GM12892 (cell line): ENCODE data around the gene TMEM186.
"Not testable (repeated sequence)": the region's sequence is repeated elsewhere in the genome, so short reads cannot be mapped to it uniquely, and the experiment has no call there.

Source experiments
- DNase-seq: peaks from one replicate; pipeline ENCODE4 v3.0.0; 2011; ENCODE audit not compliant: insufficient read length
- FAIRE-seq: peaks from 2 replicates; lab custom pipeline; 2011; peaks lifted over from hg19 to GRCh38; lab: Jason Lieb, UNC
- POLR2A ChIP-seq: IDR thresholded peaks from 2 replicates; pipeline ENCODE4 v1.6.1; 2011; ENCODE audit warnings: low read depth, low read length, control low read depth
- POLR2AphosphoS5 ChIP-seq: IDR thresholded peaks from 2 replicates; pipeline ENCODE4 v1.6.1; 2011; ENCODE audit warnings: low read depth, low read length, control low read depth
- TAF1 ChIP-seq: IDR thresholded peaks from 2 replicates; pipeline ENCODE4 v1.6.1; 2011; ENCODE audit warnings: low read depth, mild to moderate bottlenecking, control low read depth, low read length, borderline replicate concordance

The TMEM186 gene

DNA sequence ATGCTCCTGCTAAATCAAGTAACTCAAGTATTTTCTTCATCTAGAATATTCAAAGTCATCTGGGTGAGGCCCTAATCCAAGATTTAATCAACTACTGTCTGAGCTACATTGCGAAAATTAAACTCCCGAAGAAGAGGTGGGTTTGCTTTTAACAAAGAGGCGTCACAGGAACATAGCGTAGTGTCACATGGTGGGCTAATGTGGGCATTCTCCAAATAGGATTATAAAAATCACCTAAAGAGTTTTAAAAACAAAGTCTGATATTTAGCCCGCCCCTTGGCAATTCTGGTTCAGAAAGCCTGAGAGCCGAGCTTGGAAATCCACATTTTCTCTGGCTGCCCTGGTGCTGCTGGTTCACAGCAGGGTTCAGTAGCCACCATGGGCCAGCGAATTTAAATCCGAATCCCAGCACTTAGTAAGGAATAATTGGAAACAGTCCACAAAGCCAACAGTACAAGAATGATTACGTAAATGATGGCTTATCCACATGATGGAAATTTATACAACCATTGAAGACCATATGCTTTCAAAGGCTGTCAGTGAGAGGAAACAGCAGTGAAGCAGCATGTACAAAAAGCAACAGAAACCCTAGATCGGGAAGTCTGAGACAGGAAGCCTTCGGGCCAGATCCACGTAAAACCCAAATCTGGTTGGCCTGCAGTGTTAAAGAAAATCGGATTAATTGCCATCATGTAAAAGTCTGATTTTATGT is 9.0 kb upstream of the TMEM186 start:
- no peak for TF ChIP-seq TAF1
- no peak for TF ChIP-seq POLR2A
- no peak for TF ChIP-seq POLR2AphosphoS5
- FAIRE-seq (no peak), DNase-seq (no peak)

DNA sequence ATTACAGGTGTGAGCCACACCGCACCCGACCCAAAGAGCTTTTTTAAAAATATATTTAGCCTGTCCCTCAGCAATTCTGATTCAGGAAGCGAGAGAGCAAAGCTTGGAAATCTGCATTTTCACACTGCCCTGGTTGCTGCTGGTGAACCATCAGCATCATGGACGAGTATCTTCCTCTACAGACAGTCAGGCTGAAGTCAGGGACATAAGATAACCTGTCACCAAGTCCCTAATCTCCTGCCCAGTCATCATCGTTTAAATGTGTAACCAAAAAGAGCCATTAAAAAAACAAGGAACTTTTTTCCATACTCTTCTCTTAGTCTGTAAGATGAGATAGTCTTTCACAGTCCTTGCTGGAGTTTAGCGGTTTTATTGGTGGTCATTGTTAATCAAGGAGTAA is 6.9 kb upstream of the TMEM186 start:
- FAIRE-seq, result no peak

DNA sequence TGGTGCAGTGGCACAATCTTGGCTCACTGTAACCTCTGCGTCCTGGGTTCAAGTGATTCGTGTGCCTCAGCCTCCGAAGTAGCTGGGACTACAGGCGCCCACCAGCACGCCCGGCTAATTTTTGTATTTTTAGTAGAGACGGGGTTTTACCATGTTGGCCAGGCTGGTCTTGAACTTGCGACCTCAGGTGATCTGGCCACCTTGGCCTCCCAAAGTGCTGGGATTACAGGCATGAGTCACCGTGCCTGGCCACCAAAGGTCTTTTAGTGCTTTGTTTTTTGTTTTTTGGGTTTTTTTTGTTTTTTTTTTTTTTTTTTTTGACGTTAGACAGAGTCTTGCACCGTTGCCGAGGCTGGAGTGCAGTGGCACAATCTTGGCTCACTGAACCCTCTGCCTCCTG is 6.3 kb upstream of the TMEM186 start:
- not testable (repeated sequence) for DNase-seq

More for the DNA sequence above, 6.9 kb upstream of the TMEM186 start:
- no peak for TF ChIP-seq POLR2AphosphoS5
- TF ChIP-seq TAF1, result no peak
- TF ChIP-seq POLR2A, result no peak
- no peak for DNase-seq

DNA sequence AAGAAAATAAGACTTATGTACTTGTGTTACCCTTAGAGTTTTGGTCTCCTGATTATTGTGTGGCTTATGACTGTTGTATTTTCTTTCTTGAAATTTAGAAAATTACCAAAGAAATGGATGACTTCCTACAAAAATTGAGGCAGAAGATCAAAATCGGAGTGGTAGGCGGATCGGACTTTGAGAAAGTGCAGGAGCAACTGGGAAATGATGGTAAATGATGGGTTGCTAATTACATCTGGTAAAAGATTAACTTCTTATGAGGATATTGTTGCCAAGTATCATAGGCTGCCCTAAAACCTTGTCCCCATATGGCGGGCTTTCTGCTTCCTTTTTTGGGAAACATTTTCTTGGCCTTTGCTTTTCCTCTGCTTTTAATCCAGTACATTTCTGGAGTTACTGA is 4.3 kb upstream of the TMEM186 start:
- TF ChIP-seq TAF1 (no peak), POLR2A (no peak), POLR2AphosphoS5 (no peak)
- FAIRE-seq (no peak), DNase-seq (no peak)

More for the DNA sequence above, 6.3 kb upstream of the TMEM186 start:
- not testable (repeated sequence) for FAIRE-seq

DNA sequence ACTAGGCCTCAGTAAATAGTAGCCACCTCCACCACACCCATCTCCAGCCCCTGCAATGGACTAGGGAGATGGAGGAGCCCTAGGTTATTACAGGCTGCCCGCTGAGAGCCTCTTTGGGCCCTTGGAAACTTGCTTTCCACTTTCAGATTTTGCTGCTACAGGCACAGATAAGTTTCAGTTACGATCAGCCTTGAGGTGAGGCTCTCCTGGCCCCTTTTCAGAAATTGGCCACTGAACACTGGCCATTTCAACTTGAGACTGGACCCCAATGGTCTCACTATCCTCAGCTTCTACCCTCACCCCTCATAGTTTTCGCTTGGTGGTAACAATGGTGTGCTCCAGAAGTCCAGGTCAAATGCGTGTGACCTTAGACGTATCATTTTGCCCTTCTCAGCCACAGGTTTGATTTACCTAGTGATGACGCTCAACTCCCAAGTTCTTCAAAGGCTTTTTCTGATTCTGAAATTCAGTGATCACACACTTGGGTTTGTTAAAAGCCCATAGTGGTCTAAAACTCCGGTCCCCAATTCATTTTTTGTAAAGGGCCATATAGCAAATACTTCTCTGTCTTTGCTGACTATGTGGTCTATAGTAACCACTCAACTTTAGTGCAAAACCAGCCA is 1.2 kb upstream of the TMEM186 start:
- TF ChIP-seq POLR2A (no peak), TAF1 (no peak), POLR2AphosphoS5 (no peak)
- DNase-seq, result no peak

DNA sequence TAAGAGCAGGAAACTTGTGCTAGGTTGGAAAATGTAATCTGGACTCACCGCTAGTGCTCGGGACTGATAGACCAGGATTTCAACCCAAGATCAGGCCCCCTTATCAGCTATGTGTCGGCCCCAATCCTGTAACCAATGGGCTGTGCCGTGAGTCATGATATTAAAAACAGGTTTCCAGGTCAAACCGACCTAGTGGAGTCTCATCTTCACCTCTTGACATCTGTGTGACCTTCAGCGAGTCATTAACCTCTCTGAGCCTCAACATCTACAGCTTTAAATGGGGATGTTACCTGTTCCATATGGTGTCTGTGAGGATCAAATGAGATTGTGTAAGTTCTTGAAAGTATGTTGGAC is 712 bp upstream of the TMEM186 start:
- FAIRE-seq, result no peak
- no peak for DNase-seq
- TF ChIP-seq POLR2AphosphoS5 (no peak), TAF1 (no peak), POLR2A (no peak)

More for the DNA sequence above, 1.2 kb upstream of the TMEM186 start:
- FAIRE-seq, result no peak

DNA sequence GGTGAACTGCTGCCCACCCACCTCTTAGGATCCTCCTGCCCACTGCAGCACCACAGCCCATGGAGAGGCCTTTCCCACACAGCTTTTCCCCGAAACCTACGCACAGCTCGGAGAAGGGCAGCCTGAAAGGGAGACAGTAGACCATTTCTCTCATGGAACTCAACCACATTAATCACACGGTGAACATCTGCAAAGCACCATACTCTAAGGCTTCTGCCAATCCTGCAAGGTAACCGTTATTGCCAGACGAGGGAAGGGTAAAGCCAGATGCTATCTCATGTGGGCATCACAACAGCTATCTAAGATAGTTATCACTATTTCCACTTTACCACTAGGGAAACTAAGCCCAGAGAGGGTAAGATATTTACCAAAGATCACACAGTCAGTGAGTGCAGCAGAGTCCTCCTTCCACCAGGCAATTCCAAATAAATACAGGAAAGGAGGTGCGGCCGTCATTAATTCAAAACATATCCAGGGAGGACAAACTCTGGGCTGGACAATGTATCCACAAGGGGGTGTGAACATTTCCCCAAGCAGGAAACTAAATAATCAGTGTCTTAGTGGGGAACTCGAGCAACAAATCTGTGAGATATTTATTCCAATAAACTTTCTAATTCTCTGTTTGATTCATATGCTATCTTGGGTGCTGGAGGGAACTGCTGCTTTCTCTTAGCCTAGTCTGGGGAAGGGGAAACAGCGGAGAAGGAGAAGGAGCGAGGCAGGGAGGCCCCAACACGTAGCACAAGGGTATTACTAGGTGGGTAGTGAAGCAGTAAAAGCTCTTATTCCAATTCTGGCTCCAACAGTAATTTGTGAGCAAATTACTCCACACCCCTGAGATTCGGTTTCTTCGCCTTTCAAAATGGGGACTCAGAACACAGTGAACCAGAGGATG is 723 bp downstream of the TMEM186 start:
- FAIRE-seq (no peak), DNase-seq (no peak)
- TF ChIP-seq POLR2A (no peak), POLR2AphosphoS5 (no peak), TAF1 (no peak)

DNA sequence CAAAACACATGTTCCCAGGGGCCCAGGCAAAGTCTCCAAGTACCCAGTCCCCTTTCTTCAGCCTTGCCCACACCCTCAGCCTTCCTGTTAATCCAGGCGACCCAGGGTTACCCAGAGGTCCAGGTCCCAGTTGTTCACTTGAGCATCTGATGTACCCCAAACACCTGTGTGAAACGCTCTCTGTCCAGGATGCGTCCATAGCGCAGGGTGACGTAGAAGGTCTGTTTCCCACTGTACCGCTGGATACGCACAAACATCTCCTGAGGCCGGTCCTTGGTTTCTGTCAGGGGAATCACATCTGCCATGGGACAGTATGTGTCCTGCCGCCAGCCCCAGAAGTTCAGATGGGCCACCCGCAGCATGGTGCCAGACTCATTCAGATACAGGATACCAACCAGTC is 1.6 kb downstream of the TMEM186 start:
- FAIRE-seq (no peak), DNase-seq (no peak)
- no peak for TF ChIP-seq POLR2A
- no peak for TF ChIP-seq POLR2AphosphoS5
- TF ChIP-seq TAF1, result no peak

DNA sequence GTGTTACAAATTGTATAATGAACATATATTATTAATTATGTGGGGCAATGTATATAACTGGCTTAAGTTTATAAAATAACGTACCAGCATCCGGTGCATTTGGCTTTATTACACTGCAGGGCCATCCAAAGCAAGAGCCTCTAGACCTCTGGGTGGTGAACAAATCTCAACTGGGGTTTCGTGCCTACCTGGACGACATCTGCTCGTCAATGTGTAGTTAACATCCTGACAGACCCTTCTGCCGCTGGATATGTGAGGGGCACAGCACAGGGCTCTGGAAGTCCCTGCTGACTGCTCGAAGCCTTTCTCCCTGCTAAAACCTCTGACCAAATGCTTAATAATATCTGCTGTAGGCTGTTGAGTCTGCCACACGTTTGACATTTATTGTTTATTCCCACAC is 2.3 kb downstream of the TMEM186 start:
- no peak for TF ChIP-seq POLR2A
- no peak for TF ChIP-seq TAF1
- TF ChIP-seq POLR2AphosphoS5, result no peak
- FAIRE-seq (no peak), DNase-seq (no peak)

DNA sequence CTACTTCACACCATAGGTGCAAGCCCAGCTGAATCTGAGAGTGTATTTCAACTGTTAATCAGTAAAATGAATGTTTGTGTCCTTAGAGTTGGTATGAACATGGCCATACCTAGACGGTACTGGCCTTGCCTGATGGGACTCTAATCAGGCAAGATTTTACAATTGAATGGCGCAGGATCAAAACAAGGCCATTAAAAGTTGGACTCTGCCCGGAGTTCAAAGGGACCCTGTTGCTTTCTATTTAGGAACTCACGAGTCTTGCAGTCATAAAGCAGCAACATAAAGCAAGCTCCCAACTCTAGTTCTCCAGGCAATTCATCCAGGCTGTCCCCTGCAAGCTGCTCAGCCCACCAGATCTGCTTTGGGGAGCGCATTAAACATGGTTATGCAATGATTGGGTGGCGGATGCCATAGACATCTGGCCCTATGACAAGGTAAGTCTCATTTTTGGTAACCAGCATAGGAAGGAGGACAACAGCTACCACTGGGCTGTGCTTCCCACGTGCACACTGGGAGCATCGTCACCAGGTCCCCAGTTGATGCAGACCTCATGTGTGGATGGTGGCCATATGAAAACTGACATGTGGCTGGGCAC is 8.8 kb downstream of the TMEM186 start:
- TF ChIP-seq POLR2AphosphoS5 (no peak), TAF1 (no peak)
- DNase-seq, result no peak
- FAIRE-seq, result no peak

DNA sequence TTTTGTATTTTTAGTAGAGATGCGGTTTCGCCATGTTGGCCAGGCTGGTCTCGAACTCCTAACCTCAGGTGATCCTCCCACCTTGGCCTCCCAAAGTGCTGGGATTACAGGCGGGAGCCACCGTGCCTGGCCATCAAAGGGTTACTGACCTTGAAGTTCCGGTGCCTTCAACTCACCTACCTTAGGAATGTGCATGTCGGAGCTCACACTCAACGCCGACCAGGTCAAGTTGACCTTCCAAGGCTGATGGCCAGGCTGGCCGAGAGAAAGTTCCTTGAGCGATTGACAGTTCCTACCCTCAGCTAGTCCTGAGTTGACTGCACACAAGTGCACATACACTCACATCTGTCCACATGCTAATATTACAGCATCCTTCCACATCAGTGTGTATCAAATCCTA is 11.1 kb downstream of the TMEM186 start:
- FAIRE-seq, DNase-seq: not testable (repeated sequence)

DNA sequence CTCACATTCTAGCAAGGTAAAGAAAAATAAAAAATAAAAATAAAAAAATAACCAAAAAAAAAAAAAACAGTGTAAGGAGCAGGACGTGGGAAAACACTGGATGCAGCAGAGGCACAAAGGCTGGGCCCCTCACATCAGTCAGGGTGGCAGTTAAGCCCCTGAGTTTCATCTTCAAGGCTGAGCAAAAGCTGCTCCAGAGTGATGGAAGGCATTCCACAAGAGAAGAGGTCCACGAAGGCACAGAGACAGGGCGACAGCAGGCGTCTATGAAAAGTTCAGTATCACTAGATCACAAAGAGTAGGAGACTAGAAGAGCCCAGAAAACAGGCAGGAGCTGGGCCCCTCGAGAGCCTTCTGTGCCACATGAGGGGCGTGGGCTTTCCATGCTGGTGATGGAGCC is 12.0 kb downstream of the TMEM186 start:
- no peak for TF ChIP-seq POLR2AphosphoS5
- no peak for TF ChIP-seq TAF1
- TF ChIP-seq POLR2A, result no peak
- no peak for DNase-seq
- no peak for FAIRE-seq
